ENCODE measurements around the gene NUDCD3.
A peak's percentile ranks its signal among the peaks of the same experiment; 100 is the strongest.
"Not testable (repeated sequence)": the region's sequence is repeated elsewhere in the genome, so short reads cannot be mapped to it uniquely, and the experiment has no call there.

Gene NUDCD3

DNA sequence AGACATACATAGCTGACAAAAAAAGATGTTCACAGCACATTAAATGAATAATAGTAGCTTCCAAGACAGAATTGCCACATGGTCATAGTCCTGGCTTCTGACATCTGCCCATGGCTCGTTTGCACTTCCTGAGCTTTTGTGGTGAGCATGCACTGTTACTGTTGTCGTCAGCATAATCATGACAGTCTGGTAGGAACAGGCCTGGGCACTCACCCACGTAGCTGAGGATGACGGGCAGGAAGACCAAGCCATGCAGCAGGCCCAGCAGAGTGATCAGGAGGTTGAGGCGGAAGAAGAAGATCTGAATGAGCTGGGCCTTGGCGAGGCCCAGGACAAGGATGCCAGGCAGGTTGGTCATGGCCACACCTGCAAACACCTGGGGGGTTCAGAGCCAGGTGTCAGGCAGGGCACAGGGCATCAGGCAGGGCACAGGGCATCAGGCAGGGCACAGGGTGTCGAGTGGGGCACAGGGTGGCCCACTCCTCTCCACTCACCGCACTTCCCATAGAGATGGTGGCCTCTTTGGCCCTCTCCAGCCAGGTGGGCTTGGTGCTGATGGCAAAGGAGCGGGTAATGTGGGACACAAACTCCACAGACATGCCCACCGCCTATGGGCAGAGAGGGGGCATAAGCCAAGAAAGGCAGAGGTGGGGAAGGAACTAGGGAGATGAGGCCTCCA, 25.3 kb upstream of the NUDCD3 start:
- DNase-seq = no peak

DNA sequence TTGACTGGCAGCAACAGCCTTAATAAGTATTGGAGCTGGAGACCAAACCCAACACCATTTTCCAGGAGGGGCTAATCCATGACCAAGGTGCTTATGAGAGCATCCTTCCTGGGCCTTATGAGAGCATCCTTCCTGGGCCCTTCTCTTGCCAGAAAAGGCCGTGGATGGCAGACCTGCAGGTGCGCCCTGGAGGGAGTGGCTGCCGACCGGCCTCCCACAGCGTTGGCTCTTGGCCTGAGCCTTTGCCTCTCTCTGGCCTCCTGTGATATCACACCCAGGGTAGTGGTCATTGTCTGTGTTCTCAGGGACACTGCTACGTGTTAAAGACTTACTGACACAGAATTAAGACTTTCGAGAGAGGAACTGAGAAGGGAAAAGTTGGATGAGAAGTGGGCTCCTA, 22.3 kb upstream of the NUDCD3 start:
- DNase-seq = no peak

DNA sequence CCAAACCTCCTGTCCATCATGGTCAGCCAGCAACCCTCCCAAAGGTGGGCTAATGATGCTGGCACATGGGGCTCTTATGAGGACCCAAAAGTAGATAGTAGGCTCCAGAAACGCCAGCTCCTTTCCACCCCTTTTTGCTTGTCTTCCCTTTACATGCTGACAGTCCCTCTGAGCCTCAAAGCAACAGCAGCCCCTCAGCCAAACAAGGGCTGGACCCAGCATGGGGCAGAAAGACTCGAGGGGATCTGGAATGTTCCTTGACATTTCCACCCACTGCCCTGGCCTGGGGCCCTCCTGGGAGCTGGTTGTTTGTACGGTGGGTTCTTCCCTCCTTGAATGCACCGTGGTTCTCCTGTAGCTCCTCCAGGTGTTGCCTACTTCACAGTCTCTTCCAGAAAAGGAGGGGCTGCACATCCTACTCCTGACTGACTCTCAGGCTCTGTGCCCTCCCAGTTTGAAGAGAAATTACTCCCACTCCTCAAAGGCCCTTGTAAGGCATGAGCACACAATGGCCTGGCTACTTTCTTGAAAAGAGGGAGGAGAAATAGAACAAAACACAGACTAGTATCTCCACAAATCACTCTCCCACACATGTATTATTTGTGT, 21.5 kb upstream of the NUDCD3 start:
- DNase-seq = no peak

DNA sequence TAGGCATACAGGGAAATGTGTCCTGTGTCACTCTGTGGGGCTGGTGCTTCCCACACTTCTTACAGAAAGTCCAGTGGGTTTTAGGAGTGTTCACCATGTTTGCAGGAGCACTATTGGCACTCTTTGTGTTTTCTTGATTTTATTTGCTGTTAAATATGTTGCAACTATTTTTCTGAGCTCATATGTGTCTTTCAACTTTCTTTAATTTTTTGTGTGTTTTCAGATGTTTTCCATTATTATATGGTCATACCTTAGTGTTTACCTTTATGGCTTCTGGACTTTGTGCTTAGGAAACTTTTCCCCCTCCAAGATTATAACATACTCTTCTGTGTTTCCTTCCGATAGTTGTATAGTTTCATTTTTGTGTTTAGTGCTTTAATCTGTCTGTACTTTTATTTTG, 20.8 kb upstream of the NUDCD3 start:
- DNase-seq = no peak

DNA sequence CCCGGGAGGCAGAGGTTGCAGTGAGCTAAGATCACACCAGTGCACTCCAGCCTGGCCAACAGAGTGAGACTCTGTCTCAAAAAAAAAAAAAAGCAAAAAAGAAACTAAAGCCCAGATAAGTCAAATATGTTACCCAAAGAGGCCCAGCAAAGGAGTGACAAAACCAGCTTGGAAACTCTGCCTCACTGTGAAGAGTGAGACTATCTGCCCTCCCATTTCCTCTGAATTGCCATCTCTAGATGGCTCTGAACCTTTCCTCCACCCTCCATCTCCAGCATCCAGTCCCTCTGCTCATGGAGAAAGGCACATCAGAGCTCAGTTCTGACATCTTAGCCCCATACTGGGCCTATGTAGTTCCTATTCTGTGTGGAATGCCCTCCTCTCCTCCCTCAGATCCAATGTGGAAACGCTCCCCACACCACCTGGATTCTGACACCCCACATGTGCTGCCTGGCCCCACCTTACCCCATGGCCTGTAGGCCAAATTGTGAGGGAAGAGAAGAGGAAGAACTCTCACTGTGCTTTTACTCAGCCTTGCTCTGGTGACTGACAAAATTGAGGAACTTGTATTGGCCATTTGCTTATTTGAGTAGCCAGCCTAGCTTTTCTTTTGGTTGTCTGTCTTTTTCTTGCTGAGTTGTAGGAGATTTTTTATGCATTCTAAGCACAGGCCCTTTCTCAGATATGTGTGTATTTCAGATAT, 18.0 kb upstream of the NUDCD3 start:
- DNase-seq = no peak

DNA sequence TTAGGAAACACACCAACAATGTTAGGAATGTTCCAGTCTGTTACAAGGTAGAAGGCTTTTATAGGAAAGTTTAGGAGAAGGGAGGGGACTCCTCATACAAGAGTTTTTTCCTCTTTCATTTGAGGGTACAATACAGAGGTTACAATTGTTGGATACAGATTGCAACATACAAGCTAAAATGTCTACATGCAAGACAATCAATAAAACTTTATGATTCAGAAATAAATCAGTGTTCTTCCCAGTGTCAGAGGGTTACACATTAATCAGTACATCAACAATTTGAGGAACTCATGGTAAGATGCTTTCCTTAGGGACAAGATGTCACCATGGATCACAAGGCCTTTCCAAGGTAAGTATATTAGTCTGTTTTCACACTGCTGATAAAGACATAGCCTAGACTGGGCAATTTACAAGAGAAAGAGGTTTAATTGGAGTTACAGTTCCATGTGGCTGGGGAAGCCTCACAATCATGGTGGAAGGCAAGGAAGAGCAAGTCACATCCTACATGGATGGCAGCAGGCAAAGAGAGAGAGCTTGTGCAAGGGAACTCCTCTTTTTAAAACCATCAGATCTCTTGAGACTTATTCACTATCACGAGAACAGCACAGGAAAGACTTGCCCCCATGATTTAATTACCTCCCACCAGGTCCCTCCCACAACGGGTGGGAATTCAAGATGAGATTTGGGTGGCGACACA, 16.3 kb upstream of the NUDCD3 start:
- not testable (repeated sequence) for DNase-seq

DNA sequence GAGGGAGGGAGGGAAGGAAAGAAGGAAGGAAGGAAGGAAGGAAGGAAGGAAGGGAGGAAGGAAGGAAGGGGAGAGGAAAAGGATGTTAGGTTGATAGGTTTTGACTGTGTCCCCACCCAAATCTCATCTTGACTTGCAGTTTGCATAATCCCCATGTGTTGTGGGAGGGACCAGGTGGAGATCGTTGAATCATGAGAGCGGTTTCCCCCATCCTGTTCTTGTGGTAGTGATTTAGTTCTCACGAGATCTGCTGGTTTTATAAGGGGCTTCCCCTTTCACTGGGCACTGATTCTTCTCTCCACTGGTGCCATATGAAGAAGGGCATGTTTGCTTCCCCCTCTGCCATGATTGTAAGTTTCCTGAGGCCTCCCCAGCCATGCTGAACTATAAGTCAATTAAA, 15.1 kb upstream of the NUDCD3 start:
- DNase-seq = no peak

DNA sequence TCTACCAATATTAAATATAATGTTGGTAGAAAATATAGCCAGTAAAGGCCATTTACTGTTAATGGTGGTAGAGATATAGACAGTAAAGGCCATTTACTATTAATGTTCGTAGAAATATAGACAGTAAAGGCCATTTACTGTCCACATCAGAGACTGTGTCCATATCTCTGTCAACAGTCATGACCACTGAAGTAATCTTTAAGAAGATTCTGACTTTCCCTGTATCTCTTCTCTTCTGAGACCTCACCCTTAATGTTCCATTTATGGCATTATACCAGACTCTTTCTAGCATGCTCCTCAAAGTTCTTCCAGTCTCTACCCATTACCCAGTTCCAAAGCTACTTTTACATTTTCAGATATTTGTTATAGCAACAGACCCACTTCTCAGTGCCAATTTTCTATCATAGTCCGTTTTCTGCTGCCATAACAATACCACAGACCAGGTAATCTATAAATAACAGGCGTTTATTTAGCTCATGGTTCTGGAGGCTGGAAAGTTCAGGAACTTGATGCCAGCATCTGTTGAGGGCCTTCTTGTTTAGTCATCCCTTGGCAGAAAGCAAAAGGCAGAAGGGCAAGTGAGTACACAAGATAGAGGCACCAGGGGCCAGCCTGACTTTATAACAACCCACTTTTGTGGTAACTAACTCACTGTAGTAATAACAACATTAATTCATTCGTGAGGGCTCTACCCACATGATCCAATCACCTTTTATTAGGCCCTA, 7.9 kb upstream of the NUDCD3 start:
- DNase-seq = no peak

DNA sequence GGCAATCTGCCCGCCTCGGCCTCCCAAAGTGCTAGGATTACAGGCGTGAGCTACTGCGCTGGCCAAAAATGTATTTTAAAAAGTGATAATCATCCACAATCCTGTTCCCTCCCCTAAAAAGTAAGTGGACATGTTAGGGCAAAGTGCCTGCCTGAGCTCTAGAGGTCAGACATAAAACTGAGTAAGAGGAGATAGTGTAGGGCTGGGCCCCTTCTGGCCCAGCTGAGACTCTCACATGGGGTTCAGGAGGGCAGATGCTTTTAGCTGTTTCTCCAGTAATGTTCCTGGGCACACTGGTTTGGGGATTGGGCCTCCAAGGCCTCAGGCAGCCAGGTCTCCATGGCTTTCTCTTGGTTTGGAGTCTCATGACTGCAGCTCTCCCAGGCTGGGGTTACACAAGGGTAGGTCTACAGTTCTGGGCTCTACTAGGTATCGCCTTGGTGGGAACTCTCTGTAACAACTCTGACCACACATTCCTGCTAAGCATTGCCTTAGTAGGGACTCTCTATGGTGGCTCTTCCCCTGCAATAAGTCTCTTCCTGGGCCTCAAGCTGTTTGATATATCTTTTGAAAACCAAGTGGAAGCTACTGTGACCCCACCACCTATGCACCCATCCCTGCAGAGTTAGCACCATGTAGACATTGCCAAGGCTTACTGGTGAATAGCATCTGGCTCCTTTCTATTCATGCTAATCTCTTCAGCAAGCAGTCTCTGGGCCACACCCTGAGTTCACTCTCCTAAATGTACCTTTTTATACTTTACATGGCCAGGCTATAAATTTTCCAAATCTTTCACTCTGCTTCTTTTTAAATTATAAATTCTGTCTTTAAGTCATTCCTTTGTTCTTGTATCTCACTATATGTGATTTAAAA, 6.9 kb upstream of the NUDCD3 start:
- no peak for DNase-seq

DNA sequence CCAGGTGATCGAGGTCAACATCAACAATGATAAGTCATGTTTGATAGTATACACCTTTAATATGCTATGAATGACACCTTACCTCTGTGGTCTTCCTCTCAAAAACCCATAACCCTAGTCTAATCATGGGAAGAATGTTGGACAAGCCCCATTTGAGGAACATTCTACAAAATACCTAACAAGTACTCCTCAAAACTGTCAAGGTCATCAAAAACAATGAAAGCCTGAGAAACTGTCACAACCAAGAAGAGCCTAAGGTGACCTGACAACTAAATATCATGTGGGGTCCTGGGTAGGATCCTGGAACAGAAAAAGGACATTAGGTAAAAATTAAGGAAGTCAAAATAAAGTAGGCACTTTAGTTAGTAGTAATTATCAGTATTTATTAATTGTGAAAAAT, 5.9 kb upstream of the NUDCD3 start:
- DNase-seq = no peak

DNA sequence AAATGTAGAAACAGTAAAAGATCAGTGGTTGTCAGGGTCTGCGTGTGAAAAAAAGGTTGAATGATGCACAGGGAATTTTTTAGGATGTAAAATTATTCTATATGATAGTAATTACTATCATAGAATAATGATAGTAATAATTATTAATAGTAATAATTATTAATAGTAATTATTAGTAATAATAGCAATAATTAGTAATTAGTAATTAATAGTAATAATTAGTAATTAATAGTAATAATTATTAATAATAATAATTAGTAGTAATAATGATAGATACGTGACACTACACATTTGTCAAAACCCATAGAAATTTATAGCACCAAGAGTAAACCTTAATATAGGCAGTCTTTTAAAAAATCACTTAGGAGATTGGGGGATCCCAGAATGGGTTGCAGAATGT, 4.5 kb upstream of the NUDCD3 start:
- no peak for DNase-seq

DNA sequence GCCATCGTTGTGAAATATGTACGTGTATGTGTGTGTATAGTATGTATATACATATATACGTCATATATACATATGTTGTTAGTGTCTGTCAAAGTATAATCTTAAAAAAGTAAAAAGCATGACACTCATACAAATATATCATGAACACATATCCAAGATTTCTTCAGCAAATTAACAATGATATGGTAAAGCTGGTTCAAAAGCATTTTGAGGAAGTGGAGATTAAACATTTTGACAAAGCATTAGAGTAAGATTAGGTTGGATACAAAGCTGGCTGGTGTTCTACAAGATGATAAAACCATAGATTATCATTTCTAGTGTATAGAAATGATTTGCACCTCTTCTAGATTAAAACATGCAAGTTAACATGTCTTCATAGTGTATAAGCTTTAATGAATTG, 771 bp upstream of the NUDCD3 start:
- DNase-seq = no peak

DNA sequence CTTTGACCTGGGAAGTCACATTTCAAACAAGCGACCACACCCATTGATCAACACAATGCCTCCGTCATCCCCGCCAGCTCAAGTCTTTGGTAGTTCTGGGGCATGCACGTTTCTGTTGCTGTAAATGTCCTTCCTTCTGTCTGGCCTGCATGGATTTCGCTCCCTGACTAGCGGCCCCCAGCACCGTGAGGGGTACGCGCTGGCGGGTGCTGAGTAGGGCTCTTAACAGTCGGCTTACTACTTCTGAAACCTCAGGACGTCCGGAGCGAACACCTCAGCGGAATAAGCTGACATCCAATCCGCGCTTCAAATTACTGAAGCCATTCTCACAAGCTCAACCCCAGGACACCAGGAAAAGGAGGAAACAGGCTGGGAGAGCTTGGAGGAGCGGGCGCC, 505 bp downstream of the NUDCD3 start:
- DNase-seq = peak; percentile 39

DNA sequence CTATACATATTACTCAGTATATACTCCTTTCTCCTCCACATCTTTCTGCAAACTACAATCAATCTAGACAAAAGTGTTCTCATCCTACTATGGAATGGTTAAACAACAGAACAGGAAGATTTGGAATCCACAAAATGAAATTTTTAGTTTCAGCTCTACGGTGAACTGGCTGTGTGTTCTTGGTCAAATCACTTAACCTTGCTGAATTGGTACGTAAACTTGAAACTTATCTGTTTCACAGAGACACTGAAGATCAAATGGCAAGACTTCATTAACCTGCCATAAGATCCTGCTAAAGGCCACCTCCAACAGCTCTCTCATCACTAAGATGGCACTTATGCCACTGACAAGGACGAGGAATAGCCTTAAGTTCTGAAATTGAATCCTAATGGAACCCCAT, 1.5 kb downstream of the NUDCD3 start:
- DNase-seq = no peak

DNA sequence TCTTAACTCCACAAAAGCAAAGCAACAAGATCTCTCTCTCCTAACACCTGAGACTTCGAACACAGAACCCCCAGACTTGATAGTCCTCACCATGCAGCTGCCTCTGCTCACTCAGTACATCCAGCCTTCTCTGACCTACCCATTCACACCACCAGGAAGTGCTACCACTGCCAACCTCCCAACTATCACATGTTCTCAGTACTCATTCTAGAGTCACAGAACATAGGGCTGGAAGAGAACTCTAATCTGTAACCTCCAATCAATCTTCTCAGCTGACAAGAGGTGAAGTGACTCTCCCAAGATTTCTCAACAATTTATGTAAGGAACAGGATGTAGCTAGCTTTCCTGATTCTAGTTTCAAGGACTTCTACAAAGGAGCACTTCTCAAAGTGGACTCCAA, 3.8 kb downstream of the NUDCD3 start:
- DNase-seq = no peak

DNA sequence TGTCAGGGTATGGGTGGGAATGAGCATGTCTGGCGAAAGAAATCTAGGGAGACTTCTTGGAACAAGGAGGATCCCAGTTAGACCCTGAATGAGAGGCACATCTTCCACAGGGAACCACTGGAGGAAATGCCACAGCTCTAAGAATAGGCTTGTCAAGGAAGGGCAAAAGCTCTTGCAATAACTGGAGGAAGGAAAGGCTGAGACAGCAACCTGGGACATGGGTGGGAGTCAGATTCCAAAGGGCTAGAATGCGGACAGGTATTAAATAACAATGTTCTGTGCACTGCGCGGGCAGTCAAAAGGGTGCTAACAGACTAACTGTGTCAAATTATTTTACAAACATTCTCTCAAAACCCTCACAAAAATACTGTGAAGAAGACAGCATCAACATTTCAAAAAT, 4.5 kb downstream of the NUDCD3 start:
- DNase-seq = no peak

DNA sequence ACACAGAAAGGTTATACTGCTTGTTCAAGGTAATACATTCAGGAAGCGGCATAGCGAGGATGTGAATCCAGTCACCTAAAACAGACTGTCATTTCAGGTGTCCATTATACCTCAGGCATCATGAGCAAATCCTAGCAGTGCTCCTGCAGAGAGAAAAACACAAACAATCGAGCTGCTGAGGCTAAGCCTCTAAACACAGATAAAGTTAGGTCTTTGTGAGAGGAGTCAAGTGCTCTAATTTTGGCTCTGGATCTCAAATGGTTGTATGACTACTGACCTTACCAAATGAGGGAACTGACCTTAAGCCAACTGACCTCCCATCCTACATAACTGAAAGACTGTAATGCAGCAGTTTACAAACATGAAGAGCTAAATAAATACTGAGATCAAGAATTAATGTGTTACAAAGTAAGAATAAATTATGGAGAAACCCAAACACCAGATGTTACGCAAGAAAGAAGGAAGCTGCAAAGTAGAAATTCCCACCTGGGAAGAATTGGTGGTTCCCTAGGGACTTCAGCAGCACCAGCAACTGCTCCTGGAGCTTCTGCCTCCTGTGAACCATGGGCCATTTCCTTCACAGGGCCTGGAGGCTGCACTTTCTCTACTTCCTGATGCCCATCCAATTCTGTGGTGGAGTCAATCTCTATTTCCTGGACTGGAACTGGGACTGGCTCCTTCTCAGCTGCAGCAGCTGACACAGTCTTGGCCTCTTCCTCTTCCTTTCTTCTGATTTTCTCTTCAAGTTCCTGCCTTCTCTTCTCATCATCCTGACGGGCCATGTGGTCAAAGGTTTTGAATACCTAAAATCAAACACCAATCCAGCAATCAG, 5.8 kb downstream of the NUDCD3 start:
- no peak for DNase-seq

DNA sequence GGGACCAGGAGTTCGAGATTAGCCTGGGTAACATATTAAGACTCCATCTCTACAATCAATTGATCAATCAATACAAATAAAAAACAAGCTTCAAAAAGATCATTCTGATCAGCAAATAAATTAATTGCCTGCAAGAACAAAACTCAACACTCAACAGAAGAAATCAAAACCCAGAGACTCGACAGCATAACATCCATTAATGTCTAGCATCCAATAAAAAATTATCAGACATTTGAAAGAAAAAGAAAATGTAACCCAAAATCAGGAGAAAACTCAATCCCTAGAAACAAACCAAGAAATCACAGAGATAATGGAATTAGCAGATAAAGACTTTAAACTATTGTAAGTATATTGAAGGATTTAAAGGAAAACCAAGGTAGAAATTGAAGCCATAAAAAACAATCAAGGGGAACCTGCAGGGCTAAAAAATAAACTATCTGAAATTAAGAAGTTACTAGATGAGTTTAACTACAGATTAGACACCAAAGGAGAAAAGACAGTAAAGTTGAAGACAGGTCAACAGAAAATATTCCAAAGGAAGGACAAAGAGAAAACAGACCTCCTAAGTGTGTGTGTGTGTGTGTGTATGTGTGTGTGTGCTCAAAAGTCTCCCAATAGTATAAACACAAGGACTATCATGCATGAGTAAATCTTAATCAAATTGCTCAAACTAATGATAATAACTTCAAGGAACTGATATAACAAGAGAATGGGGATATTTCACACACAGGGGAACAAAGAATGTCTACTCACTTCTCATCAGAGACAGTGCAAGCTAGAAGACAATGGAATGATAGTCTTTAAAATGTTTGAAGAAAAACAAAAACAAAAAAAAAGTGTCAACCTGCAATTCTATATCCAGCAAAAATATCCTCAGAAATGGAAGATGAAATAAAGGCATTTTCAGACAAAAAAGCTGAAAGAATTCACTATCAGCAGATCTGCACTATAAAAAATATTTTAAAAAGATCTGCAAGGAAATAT, 7.7 kb downstream of the NUDCD3 start:
- no peak for DNase-seq

DNA sequence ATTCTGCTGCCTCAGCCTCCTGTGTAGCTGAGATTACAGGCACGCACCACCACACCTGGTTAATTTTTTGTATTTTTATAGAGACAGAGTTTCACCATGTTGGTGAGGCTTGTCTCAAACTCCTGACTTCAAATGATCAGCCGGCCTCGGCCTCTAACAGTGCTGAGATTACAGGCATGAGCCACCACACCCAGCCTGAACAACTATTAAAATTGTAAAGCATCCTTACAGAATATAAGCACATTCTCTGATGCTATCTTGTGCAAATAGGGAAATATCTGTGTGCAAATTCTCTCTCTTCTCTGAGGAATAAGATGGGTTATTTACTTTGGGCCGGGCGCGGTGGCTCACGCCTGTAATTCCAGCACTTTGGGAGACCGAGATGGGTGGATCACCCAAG, 12.5 kb downstream of the NUDCD3 start:
- DNase-seq = no peak

Measured in NCI-H146 (cell line).